BJ (cell line): ENCODE data around the gene FRG2B. TPM values are rescaled to one million over a fixed set of nuclear protein-coding genes. Genes with fewer than 3 reads are reported as not detected.
A peak's percentile ranks its signal among the peaks of the same experiment; 100 is the strongest.
"Not testable (repeated sequence)": the region's sequence is repeated elsewhere in the genome, so short reads cannot be mapped to it uniquely, and the experiment has no call there.

ENCODE experiments used
- CTCF ChIA-PET: fragments of 350-600 bp; formaldehyde crosslinking; extraction: SDS; loops from one replicate; lab custom pipeline; 2021; ENCODE audit warnings: antibody characterized with exemption, inconsistent platforms; lab: Yijun Ruan, JAX
- POLR2A ChIA-PET: fragments of 300-600 bp; sonication (Branson Sonifier 250); formaldehyde crosslinking; extraction: SDS; loops from one replicate; lab custom pipeline; 2021; ENCODE audit warnings: antibody characterized with exemption; lab: Charles Lee
- DNase-seq: peaks from one replicate; pipeline ENCODE4 v3.0.0-alpha.2; 2011; ENCODE audit warnings: low read depth
- H3K27me3 ChIP-seq: 2 replicates; pipeline ENCODE4 v1.6.0; 2011; ENCODE audit warnings: low read length; ENCODE audit not compliant: control insufficient read depth, insufficient read depth
- H3K36me3 ChIP-seq: 2 replicates; pipeline ENCODE4 v1.5.1; 2011; ENCODE audit warnings: low read length; ENCODE audit not compliant: control insufficient read depth, insufficient read depth
- H3K4me3 ChIP-seq: 2 replicates; pipeline ENCODE4 v1.5.1; 2011; ENCODE audit warnings: low read depth, mild to moderate bottlenecking, control low read depth, low read length
- polyA minus RNA-seq: library from RNA; depleted of rRNA, polyadenylated mRNA; stranded (reverse); fragments of >200 nt; gene quantifications from 2 replicates; pipeline ENCODE4 v1.2.3, GENCODE V29; 2011; rRNA and poly(A)+ RNA removed
- polyA plus RNA-seq: library from polyadenylated mRNA; depleted of rRNA; stranded (reverse); fragments of >200 nt; gene quantifications from 2 replicates; pipeline ENCODE4 v1.2.3, GENCODE V29; 2011; rRNA removed

Gene FRG2B
- polyA plus RNA-seq (not detected in 2 replicates), polyA minus RNA-seq (not detected in 2 replicates)

DNA sequence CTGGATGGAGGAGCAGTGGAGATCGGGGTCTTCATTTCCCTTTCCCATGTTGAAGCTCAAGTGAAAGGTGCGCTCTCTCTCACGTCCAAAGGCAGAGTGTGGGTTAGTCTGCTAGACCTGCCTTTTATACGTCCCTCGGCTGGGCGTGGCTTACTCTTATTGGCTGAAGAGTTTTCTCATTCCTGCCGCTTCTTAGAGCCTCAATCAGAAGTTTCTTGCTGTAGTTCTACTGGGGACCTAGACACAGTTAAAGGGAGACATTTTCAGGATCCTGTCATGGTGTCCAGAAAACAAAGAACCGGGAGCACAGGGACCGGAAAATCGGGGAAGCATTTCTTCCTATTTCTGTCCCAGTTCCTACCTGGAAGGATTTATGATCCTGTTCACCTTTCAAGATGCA lies at the start of gene FRG2B:
Gene FRG2B (minus strand): TSS at position 101 of the 400 bp plus-strand sequence. CDS start 53 bp downstream, at position 48.
- H3K36me3 ChIP-seq, POLR2A ChIA-PET: not testable (repeated sequence)

DNA sequence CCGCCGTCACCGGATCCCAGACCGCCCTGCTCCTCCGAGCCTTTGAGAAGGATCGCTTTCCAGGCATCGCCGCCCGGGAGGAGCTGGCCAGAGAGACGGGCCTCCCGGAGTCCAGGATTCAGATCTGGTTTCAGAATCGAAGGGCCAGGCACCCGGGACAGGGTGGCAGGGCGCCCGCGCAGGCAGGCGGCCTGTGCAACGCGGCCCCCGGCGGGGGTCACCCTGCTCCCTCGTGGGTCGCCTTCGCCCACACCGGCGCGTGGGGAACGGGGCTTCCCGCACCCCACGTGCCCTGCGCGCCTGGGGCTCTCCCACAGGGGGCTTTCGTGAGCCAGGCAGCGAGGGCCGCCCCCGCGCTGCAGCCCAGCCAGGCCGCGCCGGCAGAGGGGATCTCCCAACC lies 40.9 kb upstream of the FRG2B start:
- DNase-seq, POLR2A ChIA-PET, H3K4me3 ChIP-seq, CTCF ChIA-PET, H3K36me3 ChIP-seq, H3K27me3 ChIP-seq: not testable (repeated sequence)

More for the DNA sequence above, at the start of gene FRG2B:
- H3K27me3 ChIP-seq, H3K4me3 ChIP-seq, CTCF ChIA-PET, DNase-seq: not testable (repeated sequence)

DNA sequence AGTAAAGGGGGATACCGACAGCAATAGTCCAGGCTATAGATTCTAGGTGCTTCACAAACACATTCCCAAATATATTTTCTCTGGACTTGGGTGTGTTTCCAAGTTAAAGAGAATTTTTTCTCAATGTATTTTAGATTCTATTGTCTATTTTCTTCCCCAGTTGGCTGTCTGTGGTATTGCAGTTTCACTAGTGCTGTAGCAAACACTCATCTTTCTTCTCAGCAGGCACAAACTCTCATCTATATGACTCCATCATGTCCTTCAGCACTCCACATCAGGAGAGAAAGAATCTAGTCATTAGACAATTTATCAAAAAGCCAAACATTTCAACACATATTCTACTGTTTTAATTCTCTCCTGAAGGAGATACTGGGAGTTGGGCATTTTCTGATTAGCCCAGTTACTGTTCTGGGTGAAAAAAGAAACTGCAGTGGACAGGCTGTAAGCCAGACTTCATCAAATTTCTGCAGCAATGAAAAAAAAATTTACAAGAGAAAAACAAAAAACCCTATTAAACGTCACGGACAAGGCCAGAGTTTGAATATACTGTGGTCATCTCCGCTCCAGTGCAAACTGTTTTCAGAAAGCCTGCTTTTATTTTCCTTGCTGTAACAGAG lies 37.1 kb upstream of the FRG2B start:
- POLR2A ChIA-PET, CTCF ChIA-PET, DNase-seq, H3K36me3 ChIP-seq, H3K27me3 ChIP-seq, H3K4me3 ChIP-seq: not testable (repeated sequence)

DNA sequence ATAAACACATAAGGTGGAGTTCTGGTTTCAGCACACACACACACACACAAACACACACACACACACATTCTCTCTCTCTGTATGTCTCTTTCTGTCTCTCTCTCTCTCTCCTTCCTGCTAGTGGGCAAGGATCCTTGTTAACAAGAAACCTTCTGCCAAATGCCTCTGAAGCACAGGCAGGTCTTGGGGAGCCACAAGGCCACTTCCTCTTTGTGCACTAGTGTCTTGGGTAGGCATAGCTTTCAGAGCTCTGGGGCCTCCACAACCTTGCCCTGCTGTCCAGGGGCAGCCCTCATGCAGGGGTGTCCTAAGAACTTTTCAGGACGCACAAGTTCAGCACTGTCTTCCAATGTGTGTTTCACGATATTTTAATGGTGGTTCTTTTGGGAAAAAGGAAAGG lies 34.5 kb upstream of the FRG2B start:
- CTCF ChIA-PET, H3K4me3 ChIP-seq, H3K36me3 ChIP-seq, DNase-seq, POLR2A ChIA-PET, H3K27me3 ChIP-seq: not testable (repeated sequence)

DNA sequence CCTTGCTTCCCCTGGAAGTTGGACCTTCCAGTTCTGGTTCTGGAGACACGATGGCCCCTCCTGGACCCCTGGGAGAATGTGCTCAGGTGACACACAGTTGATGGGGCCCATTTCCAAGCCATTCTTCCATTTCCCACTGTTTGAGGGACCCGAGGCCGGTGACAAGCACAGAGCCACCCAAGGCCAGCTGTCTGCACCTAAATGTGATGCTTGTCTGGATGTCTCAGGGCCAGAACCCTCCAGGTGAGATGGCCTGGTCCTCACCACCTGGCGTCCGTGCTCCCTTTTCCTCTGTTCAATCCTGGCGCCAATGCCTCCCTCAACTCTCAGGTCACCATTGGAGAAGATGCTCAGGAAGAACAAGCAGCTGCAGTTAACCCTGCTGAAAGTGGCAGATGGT lies 33.9 kb upstream of the FRG2B start:
- DNase-seq, H3K27me3 ChIP-seq, POLR2A ChIA-PET, H3K36me3 ChIP-seq, H3K4me3 ChIP-seq, CTCF ChIA-PET: not testable (repeated sequence)

- H3K36me3 ChIP-seq, H3K27me3 ChIP-seq, H3K4me3 ChIP-seq, CTCF ChIA-PET, POLR2A ChIA-PET, DNase-seq: not testable (repeated sequence)
Observed at GRCh38 chr10:133657276-133657675, 30.7 kb upstream of the FRG2B start.

DNA sequence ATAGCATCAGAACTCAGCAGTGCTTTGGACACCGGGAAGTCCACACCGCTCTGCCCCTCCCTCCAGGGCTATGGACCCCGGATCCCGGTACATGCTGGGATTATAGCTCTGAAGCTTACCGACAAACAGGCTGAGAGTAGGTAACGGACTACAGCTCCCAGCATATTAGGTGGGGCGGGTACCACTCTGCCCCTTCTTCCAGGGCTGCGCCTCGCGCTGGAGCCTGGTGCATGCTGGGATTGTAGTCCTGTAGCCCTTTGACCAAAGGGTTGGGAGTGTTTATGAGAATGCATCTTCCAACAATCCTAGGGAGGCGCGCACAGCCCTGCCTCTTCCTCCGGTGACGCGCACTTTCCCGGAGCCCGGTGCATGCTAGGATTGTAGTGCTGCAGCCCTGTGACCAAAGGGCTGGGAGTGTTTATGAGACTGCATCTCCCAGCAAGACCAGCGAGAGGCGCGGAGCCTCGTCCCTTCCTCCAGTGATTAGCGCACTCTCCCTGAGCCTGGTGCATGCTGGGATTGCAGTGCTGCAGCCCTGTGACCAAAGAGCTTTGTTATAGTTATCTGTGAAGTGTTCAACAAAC lies 22.4 kb upstream of the FRG2B start:
- DNase-seq, H3K4me3 ChIP-seq, H3K36me3 ChIP-seq, POLR2A ChIA-PET, H3K27me3 ChIP-seq, CTCF ChIA-PET: not testable (repeated sequence)

DNA sequence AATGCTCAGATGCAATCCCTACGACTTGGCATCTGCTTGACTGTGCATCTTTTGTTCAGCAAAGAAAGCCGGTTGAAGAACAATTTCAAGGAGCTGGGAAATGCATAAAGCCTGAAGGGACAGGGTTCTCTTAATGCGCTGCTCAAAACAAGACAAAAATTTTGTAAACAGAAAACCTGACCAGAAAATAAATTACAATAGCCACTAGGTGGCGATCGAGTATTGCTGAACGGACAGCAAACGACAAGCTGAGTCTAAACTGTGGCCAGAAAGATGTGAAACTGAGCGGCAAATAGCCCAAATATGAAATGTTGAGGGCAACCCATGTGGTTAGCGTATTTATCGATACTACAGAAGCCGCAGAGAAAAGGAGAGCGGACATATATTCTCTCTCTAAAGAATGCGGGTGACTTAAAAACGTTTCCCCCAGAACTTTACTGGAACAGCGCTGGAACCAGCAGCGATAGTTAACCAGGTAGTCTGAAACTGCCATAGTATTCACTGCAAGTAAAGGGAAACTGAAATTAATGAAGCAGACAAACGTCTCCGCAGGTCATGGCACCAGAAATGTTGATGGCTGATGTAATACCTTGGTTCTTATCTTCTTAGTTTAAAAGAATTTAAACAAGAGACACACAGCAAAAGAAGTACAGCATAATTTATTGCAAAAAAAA lies 20.6 kb upstream of the FRG2B start:
- H3K4me3 ChIP-seq, POLR2A ChIA-PET, DNase-seq, H3K27me3 ChIP-seq, CTCF ChIA-PET, H3K36me3 ChIP-seq: not testable (repeated sequence)

DNA sequence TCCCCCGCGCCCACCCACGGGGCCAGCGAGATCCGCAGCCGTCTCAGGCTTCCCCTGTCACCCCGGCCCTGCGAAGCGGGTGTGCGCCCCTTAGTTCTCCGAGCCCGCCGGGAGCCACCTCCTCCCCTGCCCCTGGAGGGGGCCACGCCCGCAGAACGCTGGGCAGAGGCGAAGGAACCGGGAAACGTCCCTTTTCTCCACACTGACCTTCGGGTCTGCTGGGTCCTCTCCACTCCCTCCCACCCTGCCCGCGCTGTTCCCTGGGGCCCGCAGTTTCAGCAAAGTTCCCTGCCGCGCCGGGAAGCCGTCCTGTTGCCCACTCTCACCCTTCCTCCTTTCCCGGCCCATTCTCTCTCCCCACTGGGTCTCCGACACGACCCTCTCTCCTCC lies 11.2 kb upstream of the FRG2B start:
- DNase-seq, H3K36me3 ChIP-seq, CTCF ChIA-PET, H3K27me3 ChIP-seq, POLR2A ChIA-PET: not testable (repeated sequence)
- peak overlapping the region; percentile 19 for H3K4me3 ChIP-seq

GRCh38 chr10:133637202-133637845 lies 10.7 kb upstream of the FRG2B start:
- CTCF ChIA-PET, DNase-seq, POLR2A ChIA-PET, H3K4me3 ChIP-seq, H3K36me3 ChIP-seq, H3K27me3 ChIP-seq: not testable (repeated sequence)

GRCh38 chr10:133630723-133631249 lies 4.2 kb upstream of the FRG2B start:
- POLR2A ChIA-PET, CTCF ChIA-PET, H3K4me3 ChIP-seq, H3K36me3 ChIP-seq, DNase-seq, H3K27me3 ChIP-seq: not testable (repeated sequence)

DNA sequence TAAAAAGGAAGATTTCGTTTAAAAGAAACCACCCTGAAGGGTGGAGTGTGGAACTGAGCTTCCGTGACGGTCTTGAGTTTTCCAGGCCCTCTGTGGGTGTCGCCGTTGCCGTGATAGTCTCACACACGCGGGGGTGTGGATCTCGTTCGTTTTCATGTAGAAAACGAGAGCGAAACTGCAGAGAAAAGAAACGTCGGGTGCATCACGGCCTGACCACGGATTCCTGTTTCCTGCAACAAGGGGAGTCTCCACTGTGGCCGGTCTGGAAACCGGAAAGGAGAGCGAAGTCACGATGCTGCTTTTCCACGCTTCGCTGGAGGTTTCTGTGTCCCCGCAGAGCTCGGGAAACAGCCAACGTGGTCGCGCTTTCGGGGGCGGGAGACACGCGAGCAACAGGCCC lies 4.1 kb downstream of the FRG2B start:
- DNase-seq, H3K27me3 ChIP-seq, POLR2A ChIA-PET, H3K36me3 ChIP-seq, H3K4me3 ChIP-seq, CTCF ChIA-PET: not testable (repeated sequence)
